HepG2 (cell line): ENCODE data around the gene WNT3.

ENCODE experiments used
- HMG20A ChIP-seq: IDR thresholded peaks from 2 replicates; pipeline ENCODE4 v1.6.1; 2016; ENCODE audit warnings: borderline replicate concordance
- MXI1 ChIP-seq: IDR thresholded peaks from 3 replicates; pipeline ENCODE4 v1.6.1; 2012; ENCODE audit warnings: low read depth, low read length, inconsistent platforms, borderline replicate concordance

- no peak for TF ChIP-seq HMG20A (CRISPR knock-in tag)
- no peak for TF ChIP-seq MXI1
Observed at GRCh38 chr17:46817151-46817900, 1.2 kb downstream of the WNT3 start.
